GM23338 (cell line): ENCODE results near the gene MAP3K13. TPM values are rescaled to one million over a fixed set of nuclear protein-coding genes. Genes with fewer than 3 reads are reported as not detected.

Experiments
- ATAC-seq: fragments of 200-7000 bp; cut with Tn5 transposase; 3 replicates; pipeline ENCODE4 v1.9.1; 2020
- DNase-seq: peaks from one replicate; pipeline ENCODE4 v3.0.0-alpha.2; 2015; ENCODE audit warnings: low spot score
- H2AFZ ChIP-seq: fragments of 200-600 bp; sonication (generic); 2 replicates; pipeline ENCODE4 v1.8.0; 2016; ENCODE audit warnings: antibody characterized with exemption, mild to moderate bottlenecking, moderate library complexity
- H3F3A ChIP-seq: fragments of 200-600 bp; sonication (generic); replicated peaks from 2 replicates; pipeline ENCODE4 v1.8.0; 2017; ENCODE audit warnings: antibody characterized with exemption, mixed run types, low read depth
- H3K27ac ChIP-seq: fragments of 200-600 bp; sonication (generic); 2 replicates; pipeline ENCODE4 v1.6.1; 2016; ENCODE audit warnings: low read depth
- H3K27me3 ChIP-seq: fragments of 200-600 bp; sonication (generic); 2 replicates; pipeline ENCODE4 v1.8.0; 2016; ENCODE audit warnings: mild to moderate bottlenecking, mixed run types, moderate library complexity; ENCODE audit not compliant: insufficient read depth
- H3K36me3 ChIP-seq: fragments of 200-600 bp; sonication (generic); 2 replicates; pipeline ENCODE4 v1.8.0; 2016; ENCODE audit warnings: mild to moderate bottlenecking; ENCODE audit not compliant: insufficient read depth
- H3K4me1 ChIP-seq: fragments of 200-600 bp; sonication (generic); 2 replicates; pipeline ENCODE4 v1.8.0; 2016; ENCODE audit warnings: mild to moderate bottlenecking, moderate library complexity; ENCODE audit not compliant: insufficient read depth
- H3K4me2 ChIP-seq: fragments of 200-600 bp; sonication (generic); 2 replicates; pipeline ENCODE4 v1.7.1; 2017; ENCODE audit warnings: mixed run types
- H3K4me3 ChIP-seq: fragments of 200-600 bp; sonication (generic); 2 replicates; pipeline ENCODE4 v1.6.1; 2016; ENCODE audit warnings: mixed run types
- H3K79me2 ChIP-seq: fragments of 200-600 bp; sonication (generic); replicated peaks from 2 replicates; pipeline ENCODE4 v1.8.0; 2017; ENCODE audit warnings: mild to moderate bottlenecking; ENCODE audit not compliant: insufficient read depth
- H3K9me2 ChIP-seq: fragments of 200-600 bp; sonication (generic); 2 replicates; pipeline ENCODE4 v1.8.0; 2017; ENCODE audit not compliant: insufficient read depth
- H4K20me1 ChIP-seq: fragments of 200-600 bp; sonication (generic); replicated peaks from 2 replicates; pipeline ENCODE4 v1.8.0; 2017; ENCODE audit warnings: mild to moderate bottlenecking; ENCODE audit not compliant: insufficient read depth
- H3K27ac Mint-ChIP-seq: 2 replicates; pipeline ENCODE4 v1.8.0; 2020; ENCODE audit warnings: inconsistent platforms, mild to moderate bottlenecking, moderate library complexity, mixed read lengths
- H3K27me3 Mint-ChIP-seq: 3 replicates; pipeline ENCODE4 v1.8.0; 2022; ENCODE audit warnings: low read depth, mild to moderate bottlenecking, moderate library complexity, mixed read lengths, inconsistent platforms; ENCODE audit not compliant: insufficient read depth, poor library complexity
- H3K36me3 Mint-ChIP-seq: 3 replicates; pipeline ENCODE4 v1.8.0; 2021; ENCODE audit warnings: low read depth, mild to moderate bottlenecking, inconsistent platforms, moderate library complexity, mixed read lengths
- H3K4me1 Mint-ChIP-seq: 3 replicates; pipeline ENCODE4 v1.8.0; 2020; ENCODE audit warnings: mild to moderate bottlenecking, inconsistent platforms, mixed read lengths
- H3K4me3 Mint-ChIP-seq: 3 replicates; pipeline ENCODE4 v1.8.0; 2021; ENCODE audit warnings: moderate library complexity, mild to moderate bottlenecking, inconsistent platforms, mixed read lengths
- H3K9me3 Mint-ChIP-seq: 3 replicates; pipeline ENCODE4 v1.8.0; 2020; ENCODE audit warnings: moderate library complexity, mild to moderate bottlenecking, inconsistent platforms, mixed read lengths
- EZH2 ChIP-seq: fragments of 200-600 bp; sonication (generic); IDR thresholded peaks from one replicate; pipeline ENCODE4 v1.8.0; 2017; ENCODE audit warnings: antibody characterized with exemption, mild to moderate bottlenecking, low read depth; ENCODE audit not compliant: unreplicated experiment
- NANOG ChIP-seq: IDR thresholded peaks from 2 replicates; pipeline ENCODE4 v1.6.1; 2016; ENCODE audit warnings: antibody characterized with exemption, borderline replicate concordance
- POLR2AphosphoS5 ChIP-seq: IDR thresholded peaks from 2 replicates; pipeline ENCODE4 v1.6.1; 2016; ENCODE audit warnings: antibody characterized with exemption, low read depth
- polyA plus RNA-seq: library from polyadenylated mRNA; unstranded; fragments of >200 nt; fragmentation: Nextera tagmentation; extraction: Ambion mirVana; gene quantifications from 2 replicates; pipeline ENCODE4 v1.2.1, GENCODE V29; 2016
- total RNA-seq: library from RNA; depleted of rRNA; stranded (reverse); fragments of >200 nt; shearing (Covaris generic); gene quantifications from 2 replicates; pipeline ENCODE4 v1.2.3, GENCODE V29; 2014
- TF ChIP-seq, protein P1 (sequence below), 2 experiments: fragments of 200-600 bp in 1 of 2; sonication (generic) in 1 of 2; conservative IDR thresholded peaks; 2 replicates each; pipeline versions ENCODE4 v1.5.1 to v1.6.1; 2016 to 2017; ENCODE audit warnings: antibody characterized with exemption in 2 of 2, low read depth in 2 of 2, mild to moderate bottlenecking in 2 of 2, moderate library complexity in 1 of 2
- TF ChIP-seq, protein P2 (sequence below): IDR thresholded peaks from 2 replicates; pipeline ENCODE4 v1.6.1; 2016; ENCODE audit warnings: antibody characterized with exemption
- TF ChIP-seq, protein P3 (sequence below): IDR thresholded peaks from one replicate; pipeline ENCODE4 v1.6.1; 2018; ENCODE audit warnings: antibody characterized with exemption; ENCODE audit not compliant: unreplicated experiment

MAP3K13 gene
- total and polyA plus RNA-seq, 2 experiments from 2014 or later = 10.7 to 129 TPM

DNA sequence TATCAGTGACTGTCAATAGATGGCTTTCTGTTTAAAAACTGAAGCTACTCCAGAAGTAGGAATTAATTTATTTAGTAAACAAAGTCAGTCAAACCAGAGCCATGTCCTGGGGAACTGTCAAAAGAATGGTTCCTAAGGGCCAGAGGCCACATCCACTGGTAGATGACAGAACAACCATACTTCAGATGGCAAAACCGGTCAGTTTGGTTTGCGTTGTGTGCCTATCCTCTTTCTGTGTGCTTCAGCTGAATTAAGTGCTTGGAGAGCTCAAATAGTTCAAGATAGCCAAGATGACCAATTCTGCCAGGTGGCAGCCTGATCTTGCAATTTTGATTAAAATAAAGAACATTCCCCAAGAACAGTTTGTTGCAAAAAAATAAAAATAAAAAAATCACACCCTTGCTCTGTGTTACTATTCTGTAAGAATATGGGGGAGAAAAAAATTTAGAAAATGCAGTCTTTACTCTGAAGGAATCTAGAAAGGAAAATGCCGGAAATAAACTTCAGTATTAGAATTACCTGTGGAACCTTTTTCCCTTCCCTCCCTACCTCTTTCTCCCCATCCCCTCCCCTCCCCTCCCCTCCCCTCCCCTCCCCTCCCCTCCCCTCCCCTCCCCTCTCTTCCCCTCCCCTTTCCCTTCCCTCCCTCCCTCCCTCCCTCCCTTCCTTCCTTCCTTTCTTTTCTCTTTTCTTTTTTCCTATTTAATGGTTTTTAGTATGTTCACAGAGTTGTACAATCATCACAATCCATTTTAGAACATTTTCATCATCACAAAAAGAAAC is 2.5 kb downstream of the MAP3K13 start:
- ATAC-seq = no peak
- Histone ChIP-seq H4K20me1 (no peaks in the 10 kb centered on the region), H3K4me1 (peaks cover 3% of the 10 kb centered on the region; the same call in 1 of the 2 replicates), H3K27me3 (peaks cover 19% of the 10 kb centered on the region), H2AFZ (no peak overlapping the region), H3K4me3 (no peak overlapping the region), H3F3A (no peaks in the 10 kb centered on the region), H3K36me3 (no peaks in the 10 kb centered on the region), H3K4me2 (no peak overlapping the region), H3K9me2 (no peaks in the 10 kb centered on the region), H3K79me2 (no peaks in the 10 kb centered on the region), H3K27ac (no peak overlapping the region)
- Mint-ChIP-seq H3K9me3 (no peaks in the 10 kb centered on the region), H3K27me3 (peaks cover 4% of the 10 kb centered on the region), H3K36me3 (no peaks in the 10 kb centered on the region), H3K27ac (no peak overlapping the region), H3K4me1 (peaks cover 5% of the 10 kb centered on the region; the same call in 2 of the 3 replicates), H3K4me3 (no peak overlapping the region)
- TF ChIP-seq, protein P1, sequence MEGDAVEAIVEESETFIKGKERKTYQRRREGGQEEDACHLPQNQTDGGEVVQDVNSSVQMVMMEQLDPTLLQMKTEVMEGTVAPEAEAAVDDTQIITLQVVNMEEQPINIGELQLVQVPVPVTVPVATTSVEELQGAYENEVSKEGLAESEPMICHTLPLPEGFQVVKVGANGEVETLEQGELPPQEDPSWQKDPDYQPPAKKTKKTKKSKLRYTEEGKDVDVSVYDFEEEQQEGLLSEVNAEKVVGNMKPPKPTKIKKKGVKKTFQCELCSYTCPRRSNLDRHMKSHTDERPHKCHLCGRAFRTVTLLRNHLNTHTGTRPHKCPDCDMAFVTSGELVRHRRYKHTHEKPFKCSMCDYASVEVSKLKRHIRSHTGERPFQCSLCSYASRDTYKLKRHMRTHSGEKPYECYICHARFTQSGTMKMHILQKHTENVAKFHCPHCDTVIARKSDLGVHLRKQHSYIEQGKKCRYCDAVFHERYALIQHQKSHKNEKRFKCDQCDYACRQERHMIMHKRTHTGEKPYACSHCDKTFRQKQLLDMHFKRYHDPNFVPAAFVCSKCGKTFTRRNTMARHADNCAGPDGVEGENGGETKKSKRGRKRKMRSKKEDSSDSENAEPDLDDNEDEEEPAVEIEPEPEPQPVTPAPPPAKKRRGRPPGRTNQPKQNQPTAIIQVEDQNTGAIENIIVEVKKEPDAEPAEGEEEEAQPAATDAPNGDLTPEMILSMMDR (conservative IDR thresholded peaks at IDR 0.05; ENCODE audit: low read depth in 2 of 2) = no peak
- DNase-seq = no peak

DNA sequence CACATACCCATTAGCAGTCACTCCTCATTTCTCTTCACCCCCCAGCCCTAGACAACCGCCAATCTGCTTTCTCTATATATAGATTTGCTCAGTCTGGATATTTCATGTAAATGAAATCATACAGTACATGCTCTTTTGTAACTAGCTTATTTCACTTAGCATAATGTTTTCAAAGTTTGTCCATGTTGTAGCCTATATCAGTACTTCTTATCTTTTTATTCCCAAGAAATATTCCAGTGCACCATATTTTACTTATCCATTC is 3.1 kb downstream of the MAP3K13 start:
- no peak overlapping the region for H3K4me2 ChIP-seq
- peaks cover 4% of the 10 kb centered on the region for H3K27me3 Mint-ChIP-seq
- no peaks in the 10 kb centered on the region for H3F3A ChIP-seq

More for the DNA sequence above, 3.1 kb downstream of the MAP3K13 start:
- H3K9me3 Mint-ChIP-seq = no peaks in the 10 kb centered on the region
- Histone ChIP-seq H3K79me2 (no peaks in the 10 kb centered on the region), H3K4me3 (no peak overlapping the region), H3K36me3 (no peaks in the 10 kb centered on the region), H3K9me2 (no peaks in the 10 kb centered on the region), H2AFZ (no peak overlapping the region), H3K4me1 (peaks cover 3% of the 10 kb centered on the region; the same call in 1 of the 2 replicates), H3K27ac (no peak overlapping the region), H3K27me3 (peaks cover 19% of the 10 kb centered on the region), H4K20me1 (no peaks in the 10 kb centered on the region)
- ATAC-seq = no peak
- H3K4me3 Mint-ChIP-seq = no peak overlapping the region
- TF ChIP-seq, protein P1 (conservative IDR thresholded peaks at IDR 0.05; ENCODE audit: low read depth in 2 of 2) = no peak
- TF ChIP-seq NANOG = no peak
- TF ChIP-seq, protein P2, sequence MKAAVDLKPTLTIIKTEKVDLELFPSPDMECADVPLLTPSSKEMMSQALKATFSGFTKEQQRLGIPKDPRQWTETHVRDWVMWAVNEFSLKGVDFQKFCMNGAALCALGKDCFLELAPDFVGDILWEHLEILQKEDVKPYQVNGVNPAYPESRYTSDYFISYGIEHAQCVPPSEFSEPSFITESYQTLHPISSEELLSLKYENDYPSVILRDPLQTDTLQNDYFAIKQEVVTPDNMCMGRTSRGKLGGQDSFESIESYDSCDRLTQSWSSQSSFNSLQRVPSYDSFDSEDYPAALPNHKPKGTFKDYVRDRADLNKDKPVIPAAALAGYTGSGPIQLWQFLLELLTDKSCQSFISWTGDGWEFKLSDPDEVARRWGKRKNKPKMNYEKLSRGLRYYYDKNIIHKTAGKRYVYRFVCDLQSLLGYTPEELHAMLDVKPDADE = no peak
- TF ChIP-seq, protein P3, sequence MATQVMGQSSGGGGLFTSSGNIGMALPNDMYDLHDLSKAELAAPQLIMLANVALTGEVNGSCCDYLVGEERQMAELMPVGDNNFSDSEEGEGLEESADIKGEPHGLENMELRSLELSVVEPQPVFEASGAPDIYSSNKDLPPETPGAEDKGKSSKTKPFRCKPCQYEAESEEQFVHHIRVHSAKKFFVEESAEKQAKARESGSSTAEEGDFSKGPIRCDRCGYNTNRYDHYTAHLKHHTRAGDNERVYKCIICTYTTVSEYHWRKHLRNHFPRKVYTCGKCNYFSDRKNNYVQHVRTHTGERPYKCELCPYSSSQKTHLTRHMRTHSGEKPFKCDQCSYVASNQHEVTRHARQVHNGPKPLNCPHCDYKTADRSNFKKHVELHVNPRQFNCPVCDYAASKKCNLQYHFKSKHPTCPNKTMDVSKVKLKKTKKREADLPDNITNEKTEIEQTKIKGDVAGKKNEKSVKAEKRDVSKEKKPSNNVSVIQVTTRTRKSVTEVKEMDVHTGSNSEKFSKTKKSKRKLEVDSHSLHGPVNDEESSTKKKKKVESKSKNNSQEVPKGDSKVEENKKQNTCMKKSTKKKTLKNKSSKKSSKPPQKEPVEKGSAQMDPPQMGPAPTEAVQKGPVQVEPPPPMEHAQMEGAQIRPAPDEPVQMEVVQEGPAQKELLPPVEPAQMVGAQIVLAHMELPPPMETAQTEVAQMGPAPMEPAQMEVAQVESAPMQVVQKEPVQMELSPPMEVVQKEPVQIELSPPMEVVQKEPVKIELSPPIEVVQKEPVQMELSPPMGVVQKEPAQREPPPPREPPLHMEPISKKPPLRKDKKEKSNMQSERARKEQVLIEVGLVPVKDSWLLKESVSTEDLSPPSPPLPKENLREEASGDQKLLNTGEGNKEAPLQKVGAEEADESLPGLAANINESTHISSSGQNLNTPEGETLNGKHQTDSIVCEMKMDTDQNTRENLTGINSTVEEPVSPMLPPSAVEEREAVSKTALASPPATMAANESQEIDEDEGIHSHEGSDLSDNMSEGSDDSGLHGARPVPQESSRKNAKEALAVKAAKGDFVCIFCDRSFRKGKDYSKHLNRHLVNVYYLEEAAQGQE = no peak
- TF ChIP-seq POLR2AphosphoS5 = no peak
- no peak for TF ChIP-seq EZH2
- peaks cover 5% of the 10 kb centered on the region; the same call in 2 of the 3 replicates for H3K4me1 Mint-ChIP-seq
- no peaks in the 10 kb centered on the region for H3K36me3 Mint-ChIP-seq
- H3K27ac Mint-ChIP-seq = no peak overlapping the region
- DNase-seq = no peak
